Breast epithelium (tissue), 4 donors: ENCODE data around the gene PTPRG. TPM values are rescaled to one million over a fixed set of nuclear protein-coding genes. Genes with fewer than 3 reads are reported as not detected.

Experiments
- DNase-seq, 2 donors: peaks; one replicate each; pipeline ENCODE4 v3.0.0-alpha.2; 2019; ENCODE audit warnings: low spot score in 2 of 2
- H3K27ac ChIP-seq, 2 donors: fragments of 200-600 bp; sonication (generic) in 1 of 2; one replicate each; pipeline ENCODE4 v1.5.1; 2016 to 2019; ENCODE audit warnings: mild to moderate bottlenecking in 1 of 2
- H3K27me3 ChIP-seq, 2 donors: fragments of 200-600 bp; sonication (generic) in 1 of 2; one replicate each; pipeline versions ENCODE4 v1.5.1 to v1.6.0; 2017 to 2019; ENCODE audit warnings: control low read depth in 1 of 2, mild to moderate bottlenecking in 1 of 2
- H3K36me3 ChIP-seq: fragments of 200-600 bp; one replicate; pipeline ENCODE4 v1.5.1; 2019
- H3K4me1 ChIP-seq, 2 donors: fragments of 200-600 bp; sonication (generic); one replicate each; pipeline ENCODE4 v1.5.1; 2016 to 2019; ENCODE audit warnings: control low read depth in 1 of 2
- H3K4me3 ChIP-seq, 3 donors: fragments of 200-600 bp; sonication (generic); 1 replicate in 2 of 3; 2 replicates in 1 of 3; pipeline ENCODE4 v1.5.1; 2016 to 2019; ENCODE audit warnings: mild to moderate bottlenecking in 3 of 3, moderate library complexity in 2 of 3
- H3K9me3 ChIP-seq, 2 donors: fragments of 200-600 bp; sonication (generic) in 1 of 2; one replicate each; pipeline ENCODE4 v1.5.1; 2016 to 2019; ENCODE audit warnings: control low read depth in 1 of 2
- POLR2A ChIP-seq: fragments of 450-650 bp; IDR thresholded peaks from one replicate; pipeline ENCODE4 v1.6.1; 2016; ENCODE audit warnings: antibody characterized with exemption, mild to moderate bottlenecking, moderate library complexity
- POLR2AphosphoS5 ChIP-seq, 3 donors: sonication (generic); formaldehyde crosslinking; IDR thresholded peaks; one replicate each; pipeline ENCODE4 v1.6.1; 2017; ENCODE audit warnings: antibody characterized with exemption in 3 of 3
- intact Hi-C: fragments of 100-400 bp; cut with DNase I; formaldehyde crosslinking; loops from one replicate; pipeline ENCODE4 v1.15.1; 2023; ENCODE audit warnings: low total_unique reads
- total RNA-seq, 3 donors: library from RNA; depleted of rRNA; stranded (reverse); fragments of >200 nt; gene quantifications; one replicate each; pipeline ENCODE4 v1.1.0, GENCODE V29; 2016
- TF ChIP-seq, protein P1 (sequence below), 3 donors: fragments of 450-650 bp; IDR thresholded peaks; one replicate each; pipeline ENCODE4 v1.5.1; 2016 to 2017; ENCODE audit warnings: antibody characterized with exemption in 3 of 3, mild to moderate bottlenecking in 3 of 3, moderate library complexity in 3 of 3

Gene PTPRG
- total RNA-seq, 3 donors from 2014 or later, result 42.3 to 179 (median 61.6) TPM

- TF ChIP-seq, protein P1, sequence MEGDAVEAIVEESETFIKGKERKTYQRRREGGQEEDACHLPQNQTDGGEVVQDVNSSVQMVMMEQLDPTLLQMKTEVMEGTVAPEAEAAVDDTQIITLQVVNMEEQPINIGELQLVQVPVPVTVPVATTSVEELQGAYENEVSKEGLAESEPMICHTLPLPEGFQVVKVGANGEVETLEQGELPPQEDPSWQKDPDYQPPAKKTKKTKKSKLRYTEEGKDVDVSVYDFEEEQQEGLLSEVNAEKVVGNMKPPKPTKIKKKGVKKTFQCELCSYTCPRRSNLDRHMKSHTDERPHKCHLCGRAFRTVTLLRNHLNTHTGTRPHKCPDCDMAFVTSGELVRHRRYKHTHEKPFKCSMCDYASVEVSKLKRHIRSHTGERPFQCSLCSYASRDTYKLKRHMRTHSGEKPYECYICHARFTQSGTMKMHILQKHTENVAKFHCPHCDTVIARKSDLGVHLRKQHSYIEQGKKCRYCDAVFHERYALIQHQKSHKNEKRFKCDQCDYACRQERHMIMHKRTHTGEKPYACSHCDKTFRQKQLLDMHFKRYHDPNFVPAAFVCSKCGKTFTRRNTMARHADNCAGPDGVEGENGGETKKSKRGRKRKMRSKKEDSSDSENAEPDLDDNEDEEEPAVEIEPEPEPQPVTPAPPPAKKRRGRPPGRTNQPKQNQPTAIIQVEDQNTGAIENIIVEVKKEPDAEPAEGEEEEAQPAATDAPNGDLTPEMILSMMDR (IDR thresholded peaks at IDR 0.05), result no peak
- no peak for TF ChIP-seq POLR2A
- no peak overlapping the region for H3K27ac ChIP-seq
- no peaks in the 10 kb centered on the region for H3K9me3 ChIP-seq
- no peaks in the 10 kb centered on the region for H3K4me1 ChIP-seq
- H3K4me3 ChIP-seq, result no peak overlapping the region
- H3K36me3 ChIP-seq, result no peaks in the 10 kb centered on the region
- intact Hi-C loops, result no loop called here
- H3K27me3 ChIP-seq, result no peaks in the 10 kb centered on the region
- DNase-seq, result no peak
Measured at GRCh38 chr3:61736506-61736905, 175.1 kb downstream of the PTPRG start.

DNA sequence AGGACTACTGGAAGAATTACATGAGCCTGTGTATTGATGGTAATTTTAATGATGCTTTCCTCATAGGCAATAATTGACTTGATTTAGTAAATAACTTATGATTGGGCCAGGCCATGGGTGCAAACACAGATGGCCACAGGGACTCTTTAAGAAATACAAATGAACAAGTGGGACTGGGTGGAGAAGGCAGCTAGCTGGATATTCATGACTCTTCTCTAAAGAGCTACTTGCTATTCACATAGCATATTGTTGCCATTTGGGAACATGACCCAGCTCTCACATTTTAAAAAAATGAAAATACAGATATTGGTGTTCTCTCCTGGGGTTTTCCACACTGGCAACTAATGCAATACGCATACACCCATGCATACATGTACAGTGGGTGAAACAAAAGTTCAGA is 178.3 kb downstream of the PTPRG start:
- no peaks in the 10 kb centered on the region for H3K27me3 ChIP-seq
- no peak overlapping the region for H3K4me3 ChIP-seq
- no peaks in the 10 kb centered on the region for H3K9me3 ChIP-seq
- TF ChIP-seq, protein P1 (IDR thresholded peaks at IDR 0.05), result no peak
- TF ChIP-seq POLR2AphosphoS5 (IDR thresholded peaks at IDR 0.05) (no peak), POLR2A (no peak)
- no peak for DNase-seq
- H3K4me1 ChIP-seq, result no peaks in the 10 kb centered on the region
- H3K36me3 ChIP-seq, result no peaks in the 10 kb centered on the region
- no peak overlapping the region for H3K27ac ChIP-seq
- intact Hi-C loops, result no loop called here

- no peak overlapping the region for H3K27ac ChIP-seq
- H3K27me3 ChIP-seq, result no peaks in the 10 kb centered on the region
- no peak for DNase-seq
- no peaks in the 10 kb centered on the region for H3K36me3 ChIP-seq
- no peak overlapping the region for H3K4me3 ChIP-seq
- TF ChIP-seq POLR2AphosphoS5 (IDR thresholded peaks at IDR 0.05) (no peak), POLR2A (no peak)
- TF ChIP-seq, protein P1 (IDR thresholded peaks at IDR 0.05), result no peak
- H3K4me1 ChIP-seq, result no peaks in the 10 kb centered on the region
- intact Hi-C loops, result no loop called here
- H3K9me3 ChIP-seq, result no peaks in the 10 kb centered on the region
Measured at GRCh38 chr3:61740494-61740893, 179.1 kb downstream of the PTPRG start.

GRCh38 chr3:61741551-61741950 is 180.2 kb downstream of the PTPRG start:
- Histone ChIP-seq H3K4me1 (no peaks in the 10 kb centered on the region), H3K36me3 (no peaks in the 10 kb centered on the region), H3K27me3 (no peaks in the 10 kb centered on the region), H3K9me3 (no peaks in the 10 kb centered on the region), H3K27ac (no peak overlapping the region), H3K4me3 (no peak overlapping the region)
- TF ChIP-seq POLR2A (no peak), POLR2AphosphoS5 (IDR thresholded peaks at IDR 0.05) (no peak)
- TF ChIP-seq, protein P1 (IDR thresholded peaks at IDR 0.05), result no peak
- DNase-seq, result no peak
- intact Hi-C loops, result no loop called here

- no peak for TF ChIP-seq POLR2A
- TF ChIP-seq, protein P1 (IDR thresholded peaks at IDR 0.05), result no peak
- no peak for TF ChIP-seq POLR2AphosphoS5 (IDR thresholded peaks at IDR 0.05)
- Histone ChIP-seq H3K27me3 (no peaks in the 10 kb centered on the region), H3K27ac (no peak overlapping the region), H3K4me1 (no peaks in the 10 kb centered on the region), H3K9me3 (no peaks in the 10 kb centered on the region), H3K4me3 (no peak overlapping the region), H3K36me3 (no peaks in the 10 kb centered on the region)
- no peak for DNase-seq
- intact Hi-C loops, result no loop called here
Measured at GRCh38 chr3:61742006-61742405, 180.6 kb downstream of the PTPRG start.
